Neural progenitor cell (in vitro differentiated cells): ENCODE data around the gene ATAT1. TPM values are rescaled to one million over a fixed set of nuclear protein-coding genes. Genes with fewer than 3 reads are reported as not detected.

Experiments used
- DNase-seq: peaks from one replicate; pipeline ENCODE4 v3.0.0-alpha.2; 2016; ENCODE audit warnings: low spot score
- H2AFZ ChIP-seq: fragments of 200-600 bp; sonication (generic); replicated peaks from 2 replicates; pipeline ENCODE4 v1.6.1; 2016; ENCODE audit warnings: antibody characterized with exemption
- H3F3A ChIP-seq: fragments of 200-600 bp; sonication (generic); 2 replicates; pipeline ENCODE4 v1.6.1; 2016; ENCODE audit warnings: antibody characterized with exemption, low read depth
- H3K27ac ChIP-seq: fragments of 200-600 bp; sonication (generic); 2 replicates; pipeline ENCODE4 v1.5.1; 2016; ENCODE audit warnings: mild to moderate bottlenecking
- H3K27me3 ChIP-seq: fragments of 200-600 bp; sonication (generic); 2 replicates; pipeline ENCODE4 v1.6.1; 2016; ENCODE audit warnings: mild to moderate bottlenecking, moderate library complexity
- H3K36me3 ChIP-seq: fragments of 200-600 bp; sonication (generic); 2 replicates; pipeline ENCODE4 v1.5.1; 2016
- H3K4me1 ChIP-seq: fragments of 200-600 bp; sonication (generic); 2 replicates; pipeline ENCODE4 v1.6.1; 2016; ENCODE audit warnings: mixed run types
- H3K4me2 ChIP-seq: fragments of 200-600 bp; sonication (generic); 2 replicates; pipeline ENCODE4 v1.6.1; 2016
- H3K4me3 ChIP-seq: fragments of 200-600 bp; sonication (generic); 2 replicates; pipeline ENCODE4 v1.5.1; 2016
- H3K79me2 ChIP-seq: fragments of 200-600 bp; sonication (generic); 2 replicates; pipeline ENCODE4 v1.6.1; 2016; ENCODE audit warnings: low read depth
- H3K9ac ChIP-seq: fragments of 200-600 bp; sonication (generic); 2 replicates; pipeline ENCODE4 v1.6.1; 2016
- H3K9me3 ChIP-seq: fragments of 200-600 bp; sonication (generic); 2 replicates; pipeline ENCODE4 v1.5.1; 2016; ENCODE audit warnings: low read depth
- H4K20me1 ChIP-seq: fragments of 200-600 bp; sonication (generic); 2 replicates; pipeline ENCODE4 v1.6.1; 2016; ENCODE audit warnings: low read depth
- H3K27ac Mint-ChIP-seq: 3 replicates; pipeline ENCODE4 v1.8.0; 2021; ENCODE audit warnings: mixed read lengths
- H3K27me3 Mint-ChIP-seq: 2 replicates; pipeline ENCODE4 v1.8.0; 2022; ENCODE audit warnings: low read depth, mild to moderate bottlenecking, inconsistent platforms, moderate library complexity, mixed read lengths; ENCODE audit not compliant: insufficient read depth
- H3K36me3 Mint-ChIP-seq: 3 replicates; pipeline ENCODE4 v1.8.0; 2021; ENCODE audit warnings: mixed read lengths
- H3K4me1 Mint-ChIP-seq: 3 replicates; pipeline ENCODE4 v1.8.0; 2021; ENCODE audit warnings: mixed read lengths
- H3K4me3 Mint-ChIP-seq: 3 replicates; pipeline ENCODE4 v1.8.0; 2021; ENCODE audit warnings: mild to moderate bottlenecking, moderate library complexity, mixed read lengths
- H3K9me3 Mint-ChIP-seq: 3 replicates; pipeline ENCODE4 v1.8.0; 2020; ENCODE audit warnings: mixed read lengths
- CTCF ChIP-seq: fragments of 200-600 bp; sonication (generic); IDR thresholded peaks from 2 replicates; pipeline ENCODE4 v1.5.1; 2017; ENCODE audit warnings: antibody characterized with exemption, mild to moderate bottlenecking
- EZH2 ChIP-seq: fragments of 200-600 bp; sonication (generic); IDR thresholded peaks from 2 replicates; pipeline ENCODE4 v1.6.1; 2017; ENCODE audit warnings: antibody characterized with exemption, mild to moderate bottlenecking, moderate library complexity
- EZH2phosphoT487 ChIP-seq: fragments of 200-600 bp; sonication (generic); IDR thresholded peaks from 2 replicates; pipeline ENCODE4 v1.6.1; 2017; ENCODE audit warnings: antibody characterized with exemption
- total RNA-seq: library from RNA; depleted of rRNA; stranded (reverse); fragments of >200 nt; gene quantifications from 2 replicates; pipeline ENCODE4 v1.2.3, GENCODE V29; 2015; ENCODE audit warnings: low replicate concordance

Gene ATAT1
- total RNA-seq, 1 donor from 2014 or later, result 17.9 TPM

- no peak overlapping the region for H2AFZ ChIP-seq
- TF ChIP-seq EZH2phosphoT487, result no peak
- no peak for TF ChIP-seq CTCF
- no peak for TF ChIP-seq EZH2
- Mint-ChIP-seq H3K4me1 (peaks cover 7% of the 10 kb centered on the region), H3K36me3 (peaks cover 39% of the 10 kb centered on the region), H3K4me3 (no peak overlapping the region), H3K27me3 (peaks cover 2% of the 10 kb centered on the region), H3K27ac (no peak overlapping the region), H3K9me3 (no peaks in the 10 kb centered on the region)
- H3K4me3 ChIP-seq, result no peak overlapping the region
- no peak overlapping the region for H3K9ac ChIP-seq
- no peaks in the 10 kb centered on the region for H3K9me3 ChIP-seq
- H3K4me2 ChIP-seq, result no peak overlapping the region
- H3K27me3 ChIP-seq, result no peaks in the 10 kb centered on the region
- no peaks in the 10 kb centered on the region for H3K4me1 ChIP-seq
- no peaks in the 10 kb centered on the region for H3K79me2 ChIP-seq
- peaks cover 81% of the 10 kb centered on the region for H3F3A ChIP-seq
- H3K27ac ChIP-seq, result no peak overlapping the region
- H3K36me3 ChIP-seq, result peaks cover 4% of the 10 kb centered on the region
- H4K20me1 ChIP-seq, result peaks cover 21% of the 10 kb centered on the region
- no peak for DNase-seq
These were observed 26.2 kb upstream of the ATAT1 start for GRCh38 chr6:30600451-30600961.

- Histone ChIP-seq H3K4me3 (no peak overlapping the region), H2AFZ (no peak overlapping the region), H4K20me1 (peaks cover 29% of the 10 kb centered on the region), H3K27me3 (no peaks in the 10 kb centered on the region), H3K27ac (no peak overlapping the region), H3K4me2 (no peak overlapping the region), H3K4me1 (no peaks in the 10 kb centered on the region), H3F3A (peaks cover 80% of the 10 kb centered on the region), H3K36me3 (peaks cover 6% of the 10 kb centered on the region), H3K9ac (no peak overlapping the region), H3K79me2 (no peaks in the 10 kb centered on the region), H3K9me3 (no peaks in the 10 kb centered on the region)
- DNase-seq, result no peak
- H3K9me3 Mint-ChIP-seq, result no peaks in the 10 kb centered on the region
- H3K4me1 Mint-ChIP-seq, result peaks cover 7% of the 10 kb centered on the region
- TF ChIP-seq CTCF (no peak), EZH2 (no peak), EZH2phosphoT487 (no peak)
- no peak overlapping the region for H3K27ac Mint-ChIP-seq
- H3K27me3 Mint-ChIP-seq, result peaks cover 4% of the 10 kb centered on the region
- H3K36me3 Mint-ChIP-seq, result peaks cover 46% of the 10 kb centered on the region
- H3K4me3 Mint-ChIP-seq, result no peak overlapping the region
These were observed 25.2 kb upstream of the ATAT1 start for GRCh38 chr6:30601436-30601814.

GRCh38 chr6:30601815-30602641, 24.6 kb upstream of the ATAT1 start:
- TF ChIP-seq CTCF (no peak), EZH2 (no peak), EZH2phosphoT487 (no peak)
- peaks cover 77% of the 10 kb centered on the region for H3F3A ChIP-seq
- Mint-ChIP-seq H3K36me3 (peaks cover 48% of the 10 kb centered on the region), H3K27me3 (peaks cover 4% of the 10 kb centered on the region), H3K4me3 (no peak overlapping the region), H3K4me1 (peaks cover 6% of the 10 kb centered on the region), H3K27ac (no peak overlapping the region), H3K9me3 (no peaks in the 10 kb centered on the region)
- no peaks in the 10 kb centered on the region for H3K79me2 ChIP-seq
- H3K36me3 ChIP-seq, result peaks cover 12% of the 10 kb centered on the region
- H3K4me1 ChIP-seq, result no peaks in the 10 kb centered on the region
- DNase-seq, result no peak
- no peak overlapping the region for H3K27ac ChIP-seq
- no peak overlapping the region for H2AFZ ChIP-seq
- no peaks in the 10 kb centered on the region for H3K9me3 ChIP-seq
- H3K9ac ChIP-seq, result no peak overlapping the region
- H3K4me3 ChIP-seq, result no peak overlapping the region
- no peak overlapping the region for H3K4me2 ChIP-seq
- peaks cover 32% of the 10 kb centered on the region for H4K20me1 ChIP-seq
- H3K27me3 ChIP-seq, result no peaks in the 10 kb centered on the region
